Islet precursor cell (in vitro differentiated cells): Measurements from ENCODE around the gene PDZRN4.
"Not testable (repeated sequence)": the region's sequence is repeated elsewhere in the genome, so short reads cannot be mapped to it uniquely, and the experiment has no call there.

Experiments used
- DNase-seq: peaks from one replicate; pipeline ENCODE4 v3.0.0-alpha.2; 2018

PDZRN4 gene

DNA sequence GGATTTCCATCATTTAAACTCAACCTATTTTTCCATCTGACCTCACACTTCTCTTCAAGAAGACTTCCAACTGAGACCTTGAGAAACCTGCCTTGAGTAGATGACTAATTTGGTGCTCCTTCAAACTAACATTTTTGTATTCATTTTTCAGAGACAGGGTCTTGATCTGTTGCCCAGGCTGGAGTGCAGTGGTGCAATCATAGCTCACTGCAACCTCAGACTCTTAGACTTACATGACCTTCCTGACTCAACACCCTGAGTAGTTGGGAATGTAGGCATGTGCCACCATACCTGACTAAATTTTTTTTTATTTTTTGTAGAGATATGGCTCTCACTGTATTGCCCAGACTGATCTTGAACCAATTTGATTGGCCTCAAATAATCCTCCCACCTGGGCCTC is 389.9 kb downstream of the PDZRN4 start:
- DNase-seq = no peak

DNA sequence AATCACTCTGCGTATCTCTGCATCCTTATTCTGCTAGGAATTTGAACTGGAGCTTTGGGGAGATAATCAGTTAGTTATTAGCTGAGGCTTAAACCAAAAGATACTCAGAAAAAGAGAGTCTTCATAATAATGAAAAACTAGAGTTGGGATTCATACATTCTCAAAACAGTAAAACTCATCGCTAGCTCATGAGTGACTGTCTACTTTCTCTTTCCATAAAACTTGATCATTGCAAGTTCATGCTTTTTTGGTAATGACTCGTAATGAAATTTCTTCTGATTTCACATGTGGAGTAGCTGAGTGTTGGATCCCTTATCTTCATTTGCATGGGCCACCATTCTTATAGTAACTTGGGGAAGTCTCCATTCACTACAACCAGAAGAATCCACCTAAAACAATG is 397.7 kb downstream of the PDZRN4 start:
- DNase-seq = no peak

DNA sequence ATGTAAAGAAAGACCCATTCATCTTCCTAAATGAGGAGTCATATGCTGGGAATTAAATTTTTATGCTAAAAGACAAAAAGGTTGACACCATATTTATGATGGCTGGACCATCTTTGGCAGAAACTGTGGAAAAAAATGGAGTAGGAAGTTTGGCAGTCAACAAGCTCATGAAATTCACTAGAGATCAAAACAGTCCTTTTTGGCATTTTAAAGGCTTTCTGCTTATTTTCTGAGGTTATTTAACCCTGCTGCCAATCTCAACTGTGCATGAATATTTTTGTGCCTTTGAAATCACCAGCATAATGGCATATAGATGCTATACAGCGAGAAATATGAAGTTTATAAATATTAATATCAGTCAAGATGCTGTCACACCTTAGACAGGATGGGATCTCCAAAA is 399.5 kb downstream of the PDZRN4 start:
- no peak for DNase-seq

DNA sequence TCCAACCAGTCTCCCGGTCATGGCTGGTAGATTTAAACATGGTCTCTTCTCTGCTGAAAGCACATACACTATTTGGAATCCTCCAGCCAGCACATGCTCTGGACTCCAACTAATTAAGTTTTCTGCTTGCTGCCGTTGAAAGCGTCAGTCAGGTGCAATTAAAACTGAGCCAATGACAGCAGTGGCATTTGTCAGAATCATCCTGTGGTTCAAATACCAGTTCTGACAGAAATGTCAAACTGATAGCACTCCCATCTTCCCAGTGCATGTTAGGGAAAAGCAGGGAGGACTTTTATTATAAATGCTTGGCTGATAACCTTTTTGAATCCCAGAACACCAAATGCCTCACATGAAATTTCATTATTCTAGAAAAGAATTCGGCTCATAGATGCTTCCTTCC is 401.8 kb downstream of the PDZRN4 start:
- DNase-seq = no peak

DNA sequence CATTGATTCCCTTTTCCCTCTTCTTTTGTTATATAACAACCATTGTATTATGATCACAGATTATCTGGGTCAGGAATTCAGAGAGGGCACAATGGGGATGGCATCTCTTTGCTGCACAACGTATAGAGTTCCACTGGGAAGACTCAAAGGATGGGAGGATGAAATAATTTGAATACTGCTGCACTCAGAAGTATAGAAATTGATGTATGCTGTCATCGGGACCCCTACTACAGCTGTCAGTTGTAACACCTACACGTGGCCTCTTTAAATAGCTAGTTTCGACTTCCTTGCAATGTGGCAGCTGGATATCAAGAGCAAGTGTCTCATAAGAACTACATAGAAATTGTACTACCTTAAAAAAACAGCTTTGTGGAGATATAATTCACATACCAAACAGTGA is 408.1 kb downstream of the PDZRN4 start:
- DNase-seq = no peak

DNA sequence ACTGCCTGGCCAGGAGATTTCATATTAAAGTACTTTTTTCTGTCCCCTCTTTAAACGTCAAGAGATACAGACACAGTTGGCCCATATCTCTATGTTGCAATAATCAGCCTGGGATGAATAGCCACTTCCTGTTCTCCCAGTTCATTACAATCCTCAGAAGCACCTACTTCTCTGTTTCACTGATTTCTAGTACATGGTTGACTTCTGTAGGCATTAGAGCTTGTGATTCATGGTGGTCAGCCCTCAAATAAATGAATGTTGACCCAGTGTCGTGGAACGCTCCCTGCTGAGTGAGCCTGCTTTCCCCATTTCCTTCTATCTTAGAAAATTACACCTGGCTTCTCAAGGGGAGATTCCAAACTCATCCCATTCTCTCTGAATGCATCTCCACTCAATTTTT is 416.7 kb downstream of the PDZRN4 start:
- no peak for DNase-seq

DNA sequence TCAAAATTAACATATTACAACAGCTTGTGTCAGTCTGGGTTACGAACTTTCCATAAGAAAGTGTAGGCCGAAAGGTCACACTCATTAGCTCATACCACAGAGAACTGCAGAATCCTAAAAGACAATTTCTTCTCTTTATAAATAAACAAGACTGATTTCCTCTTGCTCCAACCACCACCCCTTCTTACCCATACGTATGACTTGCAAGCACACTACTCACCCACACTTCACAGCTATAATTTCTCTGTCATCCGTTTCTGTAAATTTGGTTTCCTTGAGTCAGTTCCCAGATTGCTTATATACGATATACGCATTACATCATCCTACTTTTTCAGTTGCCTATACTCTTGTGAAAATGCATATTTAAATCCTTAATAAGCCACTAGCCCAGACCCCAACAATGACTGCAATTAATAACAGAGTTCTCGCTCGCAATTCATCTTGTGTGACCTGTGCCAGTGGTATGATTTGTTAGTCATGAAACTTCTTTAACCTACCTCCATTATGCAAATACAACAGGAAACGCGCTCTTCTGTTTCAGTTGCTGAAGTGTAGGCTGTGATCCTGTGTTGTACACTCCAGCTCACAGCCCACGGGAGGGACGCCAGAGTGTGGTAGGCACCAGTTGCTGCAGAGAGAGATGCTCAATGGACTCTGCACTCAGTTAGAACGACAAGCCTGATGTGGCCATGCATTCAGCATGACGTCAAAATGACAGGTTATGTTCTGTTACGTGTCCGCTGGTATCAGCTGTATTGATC is 417.6 kb downstream of the PDZRN4 start:
- no peak for DNase-seq

DNA sequence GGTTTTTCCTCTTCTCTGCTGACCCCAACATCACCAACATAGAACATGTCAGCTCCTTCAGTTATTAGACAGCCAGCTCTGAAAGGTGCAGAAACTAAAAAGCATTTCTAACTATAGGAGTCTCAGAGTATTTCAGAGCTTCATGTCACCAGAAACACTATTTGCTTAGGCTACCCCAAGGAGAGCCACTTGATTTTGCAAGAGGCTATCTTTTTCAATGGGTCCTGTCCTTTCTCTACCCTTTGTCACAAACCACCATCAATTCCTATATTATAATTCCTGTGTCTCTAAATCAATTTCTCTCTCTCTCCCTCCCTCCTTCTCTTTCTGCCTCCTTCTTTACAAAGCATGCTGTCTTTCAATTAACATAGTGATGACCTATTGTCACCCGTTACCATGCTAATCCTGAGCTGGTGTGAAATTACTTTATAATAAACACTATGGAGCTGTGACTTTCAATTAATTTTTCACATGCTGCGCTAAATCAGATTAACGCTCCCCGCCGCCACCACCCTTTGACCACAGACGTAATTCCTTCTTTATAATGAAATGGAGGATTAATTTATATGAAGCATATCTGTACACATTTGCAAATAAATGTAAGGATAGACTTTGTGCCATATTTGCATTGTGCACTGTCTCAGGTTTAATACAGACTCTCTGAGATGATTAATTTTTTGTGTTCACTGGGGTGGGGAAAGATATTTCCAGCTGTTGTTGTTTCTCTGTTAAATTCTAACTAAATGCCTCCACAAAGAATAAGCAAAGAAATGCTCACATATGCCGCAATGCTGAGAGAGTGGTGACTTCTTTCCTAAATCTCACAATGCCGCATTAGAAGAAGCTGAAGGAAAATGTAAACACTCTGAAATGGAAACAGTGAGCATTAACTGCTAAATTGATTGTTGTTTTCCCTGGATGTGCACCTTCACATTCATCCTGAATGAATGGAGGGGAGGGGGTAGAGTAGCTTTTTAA is 418.6 kb downstream of the PDZRN4 start:
- no peak for DNase-seq

DNA sequence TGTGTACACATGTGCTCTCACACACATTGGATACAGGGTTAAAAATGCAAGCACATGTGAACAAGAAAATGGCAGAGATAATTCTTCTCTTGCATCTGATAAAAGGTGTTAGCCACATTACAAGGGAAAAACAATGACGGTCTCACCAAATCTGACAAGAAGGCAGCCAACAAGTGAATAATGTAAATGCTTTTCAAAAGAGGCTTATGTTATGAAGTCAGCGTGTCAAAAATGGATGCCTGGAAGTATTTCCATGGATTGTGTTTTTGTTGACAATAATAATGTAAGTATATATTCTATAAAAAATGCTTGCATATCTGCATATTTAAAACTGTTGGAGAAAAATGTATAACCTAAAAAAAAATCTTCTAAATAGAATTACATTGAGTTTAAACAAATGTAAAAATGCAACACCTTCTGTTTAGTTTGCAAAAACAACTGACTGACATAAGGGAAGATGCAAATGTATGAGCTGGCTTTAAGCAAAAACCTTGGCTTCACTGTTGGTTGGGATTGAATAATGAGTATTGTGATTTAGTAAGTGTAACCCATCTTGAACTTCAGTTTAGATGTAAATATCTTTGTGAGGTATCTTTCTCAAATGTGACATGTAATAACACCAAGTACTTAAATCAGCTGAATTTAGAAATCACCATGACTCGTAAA is 424.9 kb downstream of the PDZRN4 start:
- no peak for DNase-seq

DNA sequence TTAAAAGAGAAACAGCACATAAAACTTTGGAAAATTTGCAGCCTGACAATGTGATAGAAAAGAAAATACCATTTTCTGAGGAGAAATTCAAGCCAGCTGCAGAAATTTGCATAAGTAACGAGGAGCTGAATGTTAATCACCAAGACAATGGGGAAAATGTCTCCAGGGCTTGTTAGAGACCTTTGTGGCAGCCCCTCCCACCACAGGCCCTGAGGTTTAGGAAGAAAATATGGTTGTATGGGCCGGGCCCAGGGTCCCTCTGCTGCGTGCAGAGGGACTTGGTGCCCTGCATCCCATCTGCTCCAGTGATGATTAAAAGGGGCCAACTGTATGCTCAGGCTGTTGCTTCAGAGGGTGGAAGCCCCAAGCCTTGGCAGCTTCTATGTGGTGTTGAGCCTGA is 427.1 kb downstream of the PDZRN4 start:
- DNase-seq = not testable (repeated sequence)

DNA sequence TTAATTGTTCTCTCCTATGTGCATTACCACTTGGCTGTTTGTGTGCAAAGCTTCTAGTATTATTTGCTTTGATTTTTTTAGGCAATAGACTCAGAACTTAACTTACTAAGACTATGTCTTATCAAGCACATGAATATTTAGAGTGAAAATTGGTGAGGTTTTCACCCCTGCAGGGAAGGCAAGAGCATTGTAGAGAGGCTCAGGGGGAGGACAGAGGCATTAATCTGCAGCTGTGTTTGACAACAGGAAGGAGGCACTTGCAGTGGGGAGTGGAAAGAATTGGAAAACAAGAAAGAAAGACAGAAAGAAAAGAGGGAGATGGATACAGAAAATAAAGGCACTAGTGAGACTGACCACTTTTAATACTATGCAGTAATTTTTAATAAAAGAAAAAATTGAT is 431.6 kb downstream of the PDZRN4 start:
- DNase-seq = no peak

DNA sequence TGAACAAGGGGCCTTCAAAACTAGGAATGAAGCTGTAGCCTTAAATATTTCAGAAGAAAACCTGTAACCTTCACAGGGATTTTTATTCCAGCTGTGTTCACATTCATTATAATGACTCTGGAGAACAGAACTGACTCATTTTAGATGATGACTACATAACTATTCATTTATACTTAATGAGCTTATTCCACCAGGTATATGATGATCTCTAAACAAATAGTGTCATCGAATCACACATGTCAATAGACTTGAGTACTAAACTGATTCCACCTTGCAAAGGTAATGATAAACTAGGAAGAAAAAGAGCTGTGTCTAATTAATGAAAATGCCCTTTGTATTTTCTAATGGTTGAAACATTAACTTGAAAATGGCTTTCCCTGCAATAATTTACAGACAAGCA is 433.2 kb downstream of the PDZRN4 start:
- no peak for DNase-seq
